GM12872 (cell line): Measurements from ENCODE around the gene ASH1L.

Source experiments
- CTCF ChIP-seq: IDR thresholded peaks from 3 replicates; pipeline ENCODE4 v1.5.1; 2011; ENCODE audit warnings: low read depth, mild to moderate bottlenecking, low read length, moderate library complexity; ENCODE audit not compliant: insufficient read depth

The ASH1L gene

GRCh38 chr1:155562581-155563376 is at the start of gene ASH1L:
ASH1L (minus strand) TSS chr1:155562803; CDS start chr1:155521519, 41,284 bp downstream.
- no peak for TF ChIP-seq CTCF

- no peak for TF ChIP-seq CTCF
Observed at GRCh38 chr1:155609515-155610256, 47.1 kb upstream of the ASH1L start, which contains the start of gene MSTO1. MSTO1 (plus strand) TSS chr1:155610218; CDS start chr1:155610249, 31 bp downstream.

- TF ChIP-seq CTCF = no peak
Observed at GRCh38 chr1:155608888-155609225, 46.3 kb upstream of the ASH1L start.

GRCh38 chr1:155607708-155608107 is 45.1 kb upstream of the ASH1L start:
- no peak for TF ChIP-seq CTCF

- no peak for TF ChIP-seq CTCF
Observed at GRCh38 chr1:155598842-155599331, 36.3 kb upstream of the ASH1L start.

- TF ChIP-seq CTCF = no peak
Observed at GRCh38 chr1:155596864-155597263, 34.3 kb upstream of the ASH1L start.

- peak; percentile 38; the same call in 1 of the 3 replicates for TF ChIP-seq CTCF
Observed at GRCh38 chr1:155591770-155592169, 29.2 kb upstream of the ASH1L start.
